NCI-H2196 (cell line): ENCODE data around the gene EIF4A2.
"Not testable (repeated sequence)": the region's sequence is repeated elsewhere in the genome, so short reads cannot be mapped to it uniquely, and the experiment has no call there.

ENCODE experiments used
- DNase-seq: peaks from one replicate; lab custom pipeline; 2025; ENCODE audit not compliant: unreplicated experiment; lab: John Stamatoyannopoulos, UW

The EIF4A2 gene

DNA sequence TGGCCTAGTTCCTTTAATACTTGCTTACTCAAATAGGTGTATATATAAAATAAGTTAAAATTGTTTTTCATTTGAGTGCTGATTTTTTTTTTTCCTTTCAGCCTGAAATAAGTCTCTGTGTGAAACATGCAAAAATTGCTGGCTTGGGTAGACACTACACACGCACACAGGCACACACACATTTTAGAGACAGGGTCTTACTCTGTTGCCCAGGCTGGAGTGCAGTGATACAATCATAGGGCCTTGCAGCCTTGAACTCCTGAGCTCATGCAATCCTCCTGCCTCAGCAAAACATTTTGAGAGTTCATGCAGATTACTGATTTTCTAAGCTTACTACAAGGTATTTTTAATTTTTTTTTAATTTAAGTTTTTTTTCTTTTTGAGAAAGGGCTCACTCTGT, 35.6 kb downstream of the EIF4A2 start:
- no peak for DNase-seq

GRCh38 chr3:186821429-186822387, 38.3 kb downstream of the EIF4A2 start:
- peak; percentile 94 for DNase-seq

GRCh38 chr3:186822388-186822759, 39.0 kb downstream of the EIF4A2 start:
- DNase-seq = not testable (repeated sequence)

DNA sequence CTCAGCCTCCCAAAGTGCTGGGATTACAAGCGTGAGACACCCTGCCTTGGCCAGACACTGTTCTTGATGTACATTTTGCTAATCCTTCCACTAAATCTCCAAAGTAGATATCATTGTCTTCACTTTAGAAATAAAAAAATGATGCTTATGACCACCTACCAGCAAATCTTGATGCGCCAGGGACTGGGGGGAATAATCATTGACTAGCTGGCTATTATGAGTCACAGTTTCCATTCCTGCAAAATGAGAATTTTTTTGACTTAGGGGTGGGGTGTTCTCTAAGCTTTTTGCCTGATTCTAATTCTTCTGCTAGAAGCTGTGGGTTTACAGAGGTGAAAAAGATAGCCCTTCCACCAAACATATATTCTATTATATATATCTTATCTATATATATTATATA, 40.0 kb downstream of the EIF4A2 start:
- DNase-seq = no peak

GRCh38 chr3:186824430-186825139, 41.2 kb downstream of the EIF4A2 start:
- DNase-seq = no peak

GRCh38 chr3:186825294-186825821, 42.0 kb downstream of the EIF4A2 start:
- DNase-seq = no peak

- DNase-seq = no peak
Measured at GRCh38 chr3:186825872-186826409, 42.6 kb downstream of the EIF4A2 start.

- no peak for DNase-seq
Measured at GRCh38 chr3:186826410-186826975, 43.1 kb downstream of the EIF4A2 start.

DNA sequence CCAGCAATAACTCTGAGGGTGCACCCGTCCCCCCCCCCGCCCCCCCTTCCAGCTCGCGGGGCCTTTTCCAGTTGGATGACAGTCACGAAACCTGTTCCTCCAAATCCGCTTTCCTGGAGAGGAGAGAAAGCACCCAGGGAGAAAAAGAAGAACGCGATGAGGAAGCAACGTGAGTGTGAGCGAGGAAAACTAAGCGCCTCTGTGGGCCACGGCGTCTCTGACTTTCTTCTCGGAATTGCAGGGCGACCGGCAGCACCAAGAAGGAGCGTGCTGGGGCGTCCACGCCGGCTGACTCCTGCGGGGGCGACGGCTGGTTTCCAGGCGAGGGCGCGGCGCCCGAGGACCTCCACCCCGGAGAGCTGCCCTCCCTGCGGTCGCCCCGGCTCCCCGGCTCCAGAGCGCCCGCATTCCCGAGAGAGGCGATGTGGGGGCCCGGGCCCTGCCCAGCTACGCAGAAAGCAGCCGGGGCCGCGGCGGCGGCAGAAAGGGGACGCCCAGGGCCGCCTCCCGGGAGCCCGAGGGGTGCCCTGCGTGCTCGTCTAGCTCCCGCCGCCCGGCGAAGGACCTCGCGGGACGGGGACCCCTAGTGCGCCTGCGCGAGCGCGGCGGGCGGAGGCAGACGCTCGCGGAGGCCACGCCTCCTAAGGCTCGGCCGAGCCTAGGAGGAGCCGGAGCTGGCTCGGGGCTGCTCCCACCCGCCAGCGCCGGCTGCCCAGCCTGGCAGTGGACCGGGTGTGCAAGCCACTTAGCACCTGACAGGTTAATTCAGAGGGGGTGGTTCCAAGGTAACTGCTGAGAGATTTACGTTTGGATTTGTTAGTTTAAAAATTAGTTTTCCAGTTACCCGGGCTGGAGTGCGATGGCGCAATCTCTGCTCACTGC, 43.8 kb downstream of the EIF4A2 start:
- DNase-seq = peak; percentile 100

GRCh38 chr3:186828340-186828739, 45.0 kb downstream of the EIF4A2 start:
- no peak for DNase-seq

DNA sequence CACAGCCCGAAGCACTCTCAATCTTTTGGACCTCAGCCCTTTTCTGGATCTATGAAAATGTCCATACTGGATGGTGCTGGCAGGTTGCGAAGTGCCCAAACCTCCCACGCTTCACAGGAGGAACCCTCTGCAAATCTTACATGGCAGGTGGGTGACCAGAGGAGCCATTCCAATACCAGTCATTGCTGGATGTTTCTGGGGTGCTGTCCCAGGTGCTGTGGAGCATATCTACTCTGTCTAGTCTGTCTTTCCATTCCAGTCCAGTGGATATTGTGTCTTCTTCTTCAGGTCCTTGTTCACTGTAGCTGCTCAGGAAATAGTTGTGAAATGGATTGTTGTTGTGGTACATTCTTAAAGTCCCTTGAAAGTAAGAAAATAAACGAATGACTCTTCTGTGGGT, 48.4 kb downstream of the EIF4A2 start:
- no peak for DNase-seq

- no peak for DNase-seq
Measured at GRCh38 chr3:186832276-186832675, 48.9 kb downstream of the EIF4A2 start.
